Spleen (tissue), 7 donors: ENCODE results near the gene ERBB4.

Experiments
- CTCF ChIP-seq, 11 experiments: fragments of 200-600 bp in 7 of 11; fragments of 450-650 bp in 4 of 11; sonication (generic) in 4 of 11; IDR thresholded peaks in 8 of 11; conservative IDR thresholded peaks in 3 of 11; 1 replicate in 7 of 11; 2 replicates in 4 of 11; pipeline versions ENCODE4 v1.4.0 to v1.8.0; 2016 to 2021; ENCODE audit warnings: antibody characterized with exemption in 11 of 11, inconsistent platforms in 4 of 11, mild to moderate bottlenecking in 1 of 11
- POLR2AphosphoS5 ChIP-seq, 3 donors: sonication (generic); formaldehyde crosslinking; IDR thresholded peaks; one replicate each; pipeline ENCODE4 v1.5.1; 2017; ENCODE audit warnings: antibody characterized with exemption in 3 of 3
- donor health status: DM: no; HTN: no; CAD: no; lungs with moderate emphysema.
- donor health status: DM: no; HTN: no; CAD: no.
- donor health status: DM: no; HTN: no; CAD: no.

- TF ChIP-seq POLR2AphosphoS5 (IDR thresholded peaks at IDR 0.05), result no peak
- no peak for TF ChIP-seq CTCF (IDR thresholded peaks at IDR 0.05 in 8 of 11, conservative IDR thresholded peaks at IDR 0.05 in 3 of 11)
These were observed 382.5 kb downstream of the ERBB4 start for GRCh38 chr2:212156088-212156487.
